GM19438 (cell line): ENCODE data around the gene LBHD2.
"Not testable (repeated sequence)": the region's sequence is repeated elsewhere in the genome, so short reads cannot be mapped to it uniquely, and the experiment has no call there.

Source experiments
- ATAC-seq: cut with Tn5 transposase; IDR thresholded peaks from one replicate; pipeline ENCODE4 v1.9.1; 2021; ENCODE audit warnings: low read depth; ENCODE audit not compliant: unreplicated experiment

Gene LBHD2

DNA sequence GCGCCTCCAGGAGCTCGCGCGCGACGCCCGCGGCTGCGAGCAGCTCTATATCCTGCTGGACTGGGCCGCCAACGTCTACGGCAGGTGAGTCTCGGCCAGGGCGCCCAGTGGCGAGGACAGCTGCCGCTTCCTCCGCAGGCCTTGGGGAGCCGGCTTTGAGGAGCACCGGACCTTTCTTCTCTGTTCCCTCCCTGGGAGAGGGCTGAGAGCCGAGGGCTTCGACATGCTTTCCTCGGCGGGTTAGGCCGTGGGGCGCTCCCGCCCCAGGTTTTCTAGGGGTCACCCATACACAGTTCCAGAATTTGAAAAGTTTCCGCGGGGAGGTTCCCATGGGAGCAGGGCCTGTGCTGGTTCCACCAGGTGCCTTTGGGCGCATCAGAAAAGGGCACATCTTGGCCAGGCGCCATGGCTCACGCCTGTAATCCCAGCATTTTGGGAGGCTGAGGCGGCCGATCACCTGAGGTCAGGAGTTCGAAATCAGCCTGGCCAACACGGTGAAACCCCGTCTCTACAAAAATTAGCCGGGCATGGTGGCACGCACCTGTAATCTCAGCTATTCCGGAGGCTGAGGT, 18.8 kb downstream of the LBHD2 start:
- ATAC-seq = no peak

DNA sequence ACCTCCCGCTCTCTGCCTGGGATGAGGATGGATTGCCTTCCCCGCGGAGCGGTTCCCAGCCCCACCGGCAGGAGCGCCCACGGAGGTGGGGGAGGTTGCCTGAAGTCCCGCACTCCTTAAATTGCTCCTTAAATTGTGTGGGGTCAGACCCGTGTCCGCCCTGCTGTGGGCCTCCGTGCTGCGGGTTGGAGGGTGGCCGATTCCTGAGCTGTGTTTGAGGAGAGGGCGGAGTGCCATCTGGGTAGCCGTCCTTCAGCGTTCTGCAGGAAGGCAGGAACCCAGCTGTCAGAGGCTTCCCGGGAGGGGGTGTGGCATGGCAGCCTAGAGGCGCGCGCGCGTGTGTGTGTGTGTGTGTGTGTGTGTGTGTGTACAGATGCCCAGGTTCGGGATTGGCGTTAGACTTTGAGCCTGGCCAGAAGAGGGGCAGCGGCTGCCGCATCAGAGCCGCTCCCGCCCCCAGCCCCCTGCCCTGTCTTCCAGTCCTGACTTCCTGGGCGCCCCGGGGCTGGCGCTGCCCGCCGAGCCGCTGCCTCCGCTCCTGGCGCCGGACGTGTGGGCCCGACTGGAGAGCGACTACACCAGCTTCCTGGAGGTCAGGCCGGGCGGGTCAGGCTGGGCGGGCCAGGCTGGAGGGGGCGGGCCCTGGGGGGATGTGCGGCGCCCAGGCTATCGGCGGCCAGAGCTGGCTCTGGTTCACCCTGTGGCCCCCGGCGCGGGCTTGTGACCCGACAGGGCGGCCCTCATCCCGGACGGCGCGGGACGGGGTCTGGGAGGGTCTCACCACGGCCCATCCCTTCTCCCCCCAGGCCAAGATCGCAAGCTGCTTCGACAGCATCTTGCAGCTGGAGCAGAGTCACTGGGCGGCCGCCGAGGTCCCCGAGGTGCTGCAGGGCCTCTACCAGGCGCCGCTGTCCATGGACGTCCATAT, 19.7 kb downstream of the LBHD2 start:
- no peak for ATAC-seq

DNA sequence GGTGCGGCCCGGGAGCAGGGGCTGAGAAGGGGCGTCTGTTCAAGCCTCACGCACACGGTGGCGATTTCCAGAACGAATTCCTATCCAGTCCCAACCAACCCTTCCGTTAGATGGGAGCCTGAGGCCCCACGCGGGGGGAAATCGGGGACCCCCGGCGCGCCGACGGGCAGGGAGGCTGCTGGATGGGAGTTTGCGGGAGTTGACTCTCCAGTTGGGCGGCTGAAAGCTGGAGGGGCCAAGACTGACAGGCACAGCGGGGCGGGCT, 20.3 kb downstream of the LBHD2 start:
- ATAC-seq = no peak

- no peak for ATAC-seq
Observed at GRCh38 chr14:103104654-103105452, 20.8 kb downstream of the LBHD2 start.

GRCh38 chr14:103105580-103106150, 21.7 kb downstream of the LBHD2 start:
- ATAC-seq = no peak

DNA sequence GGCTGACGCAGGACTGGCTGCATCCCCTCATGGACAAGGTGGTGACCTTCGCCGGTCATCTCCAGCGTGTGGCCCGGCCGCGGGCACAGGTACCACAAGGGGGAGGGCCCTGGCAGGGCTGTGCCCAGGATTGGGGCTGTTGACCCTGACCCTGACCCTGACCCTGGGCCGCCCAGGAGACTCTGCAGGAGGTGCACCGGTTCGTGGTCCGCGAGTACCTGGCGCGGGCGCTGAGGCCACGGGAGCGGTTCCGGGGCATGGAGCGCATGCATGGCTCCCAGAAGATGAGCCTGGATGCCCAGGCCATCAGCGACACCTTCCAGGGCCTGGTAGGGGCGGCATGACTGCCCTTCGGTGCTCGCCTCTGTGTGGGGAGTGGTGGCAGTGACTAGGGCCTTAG, 23.4 kb downstream of the LBHD2 start:
- ATAC-seq = no peak

DNA sequence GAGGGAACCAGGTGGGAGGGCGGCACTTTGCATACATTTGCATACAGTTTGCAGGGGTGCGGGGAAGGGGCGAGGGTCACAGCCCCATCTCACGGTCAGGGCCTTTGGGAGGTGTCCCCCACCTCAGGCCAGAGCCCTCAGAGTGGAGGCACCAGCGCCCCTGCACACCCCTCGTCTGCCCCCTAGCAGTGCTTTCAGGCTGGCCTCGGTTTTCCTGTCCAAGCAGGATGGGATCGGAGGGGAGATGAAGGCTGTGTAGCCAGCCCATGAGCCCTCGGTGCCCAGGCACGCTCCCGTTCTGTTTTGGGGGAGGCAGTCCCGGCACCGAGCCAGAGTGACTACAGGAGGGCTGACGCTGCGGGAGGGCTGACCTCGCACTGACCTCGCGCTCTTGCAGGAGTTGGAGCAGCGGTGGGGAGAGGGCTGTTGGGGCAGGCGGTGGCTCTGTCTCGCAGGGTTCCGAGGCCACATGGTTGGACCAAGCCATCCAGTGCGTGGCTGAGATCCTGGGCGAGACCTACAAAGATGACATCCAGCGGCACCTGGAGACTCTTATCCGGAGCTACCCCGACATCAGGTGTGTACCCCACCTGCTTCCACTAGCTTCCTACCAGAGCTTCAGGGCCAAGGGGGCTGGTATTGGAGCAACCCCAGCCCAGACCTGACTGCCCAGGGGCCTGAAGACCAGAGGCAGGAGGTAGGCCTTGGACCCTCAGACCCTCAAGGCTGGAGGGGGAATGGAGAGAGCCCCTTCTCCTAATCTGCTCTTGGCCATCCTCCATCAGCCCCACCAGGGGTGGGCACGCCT, 24.1 kb downstream of the LBHD2 start:
- ATAC-seq = no peak

- no peak for ATAC-seq
Observed at GRCh38 chr14:103108749-103109207, 24.8 kb downstream of the LBHD2 start.

DNA sequence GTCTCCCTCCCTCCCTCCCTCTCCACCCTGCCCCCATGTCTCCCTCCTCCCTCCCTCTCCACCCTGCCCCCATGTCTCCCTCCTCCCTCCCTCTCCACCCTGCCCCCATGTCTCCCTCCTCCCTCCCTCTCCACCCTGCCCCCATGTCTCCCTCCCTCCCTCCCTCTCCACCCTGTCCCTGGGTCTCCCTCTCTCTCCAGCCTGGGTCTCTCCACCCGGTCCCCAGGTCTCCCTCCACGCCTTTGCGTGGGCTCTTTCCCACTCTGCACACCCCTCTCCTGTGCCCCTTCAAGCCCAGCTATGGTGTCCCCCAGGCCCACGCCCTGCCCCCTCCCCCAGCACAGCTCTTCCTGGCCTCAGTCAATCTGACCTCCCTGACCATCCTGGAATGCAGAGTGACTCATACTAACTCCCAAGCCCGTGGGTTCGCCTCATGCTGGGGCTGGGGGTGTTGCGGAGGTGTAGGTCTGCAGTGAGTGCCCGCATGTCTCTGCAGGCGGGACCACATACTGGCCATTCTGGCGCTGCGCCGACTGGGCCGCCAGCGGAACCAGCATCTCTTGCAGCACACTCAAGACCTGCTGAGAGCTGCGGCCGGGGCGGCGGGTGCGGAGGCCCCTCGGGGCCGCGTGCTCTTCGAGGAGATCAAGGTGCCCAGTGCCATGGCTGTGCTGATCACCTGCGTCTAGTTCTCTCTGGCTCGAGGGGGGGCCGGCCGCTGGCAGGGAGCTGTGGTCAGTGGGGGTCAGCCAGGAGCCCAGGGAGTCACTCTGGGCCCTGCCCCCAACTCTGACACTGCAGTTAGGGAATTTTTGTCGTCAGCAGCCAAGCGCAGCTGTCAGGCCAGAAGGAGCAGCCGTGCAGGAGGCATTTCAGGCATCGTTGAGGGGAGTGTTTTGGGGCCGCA, 25.8 kb downstream of the LBHD2 start:
- ATAC-seq = no peak

DNA sequence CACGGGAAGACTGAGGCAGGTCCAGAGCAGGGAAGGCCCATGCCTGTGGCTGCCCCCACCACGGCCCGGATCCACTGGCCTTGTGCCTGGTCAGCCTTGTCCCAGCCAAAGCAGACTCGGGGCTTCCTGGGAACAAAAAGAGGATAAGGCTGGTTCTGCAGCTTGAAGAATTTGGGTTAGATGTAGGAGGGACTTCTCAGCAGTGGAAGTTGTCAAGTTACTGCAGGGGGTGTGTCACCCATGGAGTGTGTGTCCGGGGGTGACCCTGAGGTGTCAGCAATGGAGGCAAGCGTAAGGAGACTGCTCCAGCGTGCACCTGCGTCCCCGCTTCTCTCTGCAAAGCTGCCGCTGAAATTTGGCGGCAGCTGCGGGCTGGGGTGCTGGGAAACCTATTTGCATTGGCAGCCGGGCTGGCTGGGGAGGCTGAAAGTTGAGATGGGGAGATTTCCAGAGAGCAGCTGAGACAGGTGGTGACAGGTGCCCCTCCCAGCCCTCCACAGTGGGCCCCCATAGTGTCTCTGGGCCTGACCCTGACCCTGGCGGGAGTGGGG, 26.7 kb downstream of the LBHD2 start:
- peak; percentile 53 for ATAC-seq

DNA sequence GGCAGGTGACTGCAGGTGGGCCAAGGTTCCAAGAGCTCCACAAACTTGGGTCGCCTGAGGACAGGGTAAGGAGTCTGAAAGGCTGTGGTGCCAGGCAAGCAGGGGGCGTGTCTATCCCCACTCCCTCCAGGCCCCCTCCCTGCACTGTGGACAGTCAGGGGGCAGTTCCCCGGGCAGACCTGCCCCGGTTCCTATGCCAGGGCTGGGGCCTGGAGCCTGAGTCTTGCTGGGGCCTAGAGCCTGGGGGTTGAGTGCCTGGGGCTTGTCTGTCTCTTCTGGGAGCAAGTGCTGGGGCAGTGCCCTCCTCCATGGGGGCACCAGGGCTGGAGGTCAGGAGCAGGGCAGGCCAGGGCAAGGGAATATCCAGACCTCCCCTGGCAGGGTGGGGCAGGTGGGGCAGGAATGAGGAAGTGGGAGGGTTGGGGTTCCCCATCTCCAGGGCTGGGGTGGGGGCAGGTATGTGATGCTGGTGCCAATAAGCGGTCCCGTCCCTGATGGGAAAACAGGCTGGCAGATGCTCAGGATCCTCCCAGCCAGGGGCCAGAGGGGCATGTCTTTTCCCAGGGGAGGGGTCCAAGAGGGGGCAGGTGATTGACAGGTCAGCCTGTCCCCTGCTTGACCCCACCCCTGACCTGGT, 27.3 kb downstream of the LBHD2 start:
- no peak for ATAC-seq

DNA sequence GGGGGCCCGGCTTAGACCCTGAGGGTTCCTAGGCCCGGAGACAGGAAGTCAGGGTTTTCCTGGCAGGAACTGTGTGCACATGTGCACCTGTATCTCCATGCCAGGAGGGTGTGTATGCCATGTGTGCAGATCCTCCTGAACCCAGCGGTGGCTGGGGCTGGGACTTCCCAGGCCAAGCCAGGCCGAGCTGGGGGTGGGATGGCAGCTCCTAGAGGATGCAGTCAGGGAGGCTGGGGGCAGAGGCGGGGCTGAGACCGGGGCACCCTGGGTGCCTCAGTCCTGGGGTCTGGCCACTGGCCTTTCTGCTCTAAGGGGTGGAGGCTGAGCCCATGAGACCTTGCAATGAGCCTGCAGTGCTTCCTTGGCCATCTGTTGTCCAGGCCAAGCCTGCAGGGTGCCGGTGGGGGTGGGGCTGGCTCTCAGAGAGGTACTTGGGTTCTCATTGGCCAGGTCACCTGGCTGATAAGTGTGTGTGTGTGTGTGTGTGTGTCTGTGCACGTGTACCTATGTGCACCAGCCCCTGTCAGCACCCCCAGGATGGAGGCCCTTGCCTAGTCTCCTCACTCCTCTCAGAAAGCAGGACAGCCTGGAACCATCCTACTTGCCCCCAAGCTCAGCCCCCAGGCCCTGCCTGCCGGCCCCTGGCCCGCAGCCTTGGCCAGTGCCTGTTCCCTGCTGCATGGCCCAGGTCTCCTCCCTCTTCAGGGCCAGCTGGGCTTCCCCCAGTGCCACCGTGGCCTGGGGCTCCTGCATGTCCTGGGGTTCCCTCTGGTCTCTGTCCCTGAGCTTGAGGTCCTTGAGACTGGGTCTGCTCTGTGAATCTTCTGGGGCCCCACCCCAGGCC, 28.6 kb downstream of the LBHD2 start:
- no peak for ATAC-seq

- ATAC-seq = no peak
Observed at GRCh38 chr14:103113303-103113702, 29.3 kb downstream of the LBHD2 start.

DNA sequence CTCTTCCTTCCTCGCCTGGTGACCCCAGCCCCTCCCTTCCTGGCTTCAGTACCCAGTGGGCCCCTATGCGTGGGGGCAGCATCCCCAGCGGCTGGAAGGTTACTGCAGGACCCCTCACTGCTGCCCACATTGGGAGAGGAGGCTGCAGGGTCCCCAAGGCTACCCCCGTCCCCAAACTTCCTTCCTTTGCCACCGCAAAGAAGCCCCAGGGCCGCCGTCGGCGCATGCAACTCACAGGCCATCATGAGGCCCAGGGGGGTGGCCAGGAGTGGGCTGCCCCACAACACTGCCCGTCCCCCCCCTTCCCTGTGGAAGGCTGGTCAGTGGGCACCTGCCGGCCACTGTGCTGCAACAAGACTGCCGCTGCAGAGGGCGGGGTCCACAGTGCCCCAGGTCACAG, 29.8 kb downstream of the LBHD2 start:
- no peak for ATAC-seq

DNA sequence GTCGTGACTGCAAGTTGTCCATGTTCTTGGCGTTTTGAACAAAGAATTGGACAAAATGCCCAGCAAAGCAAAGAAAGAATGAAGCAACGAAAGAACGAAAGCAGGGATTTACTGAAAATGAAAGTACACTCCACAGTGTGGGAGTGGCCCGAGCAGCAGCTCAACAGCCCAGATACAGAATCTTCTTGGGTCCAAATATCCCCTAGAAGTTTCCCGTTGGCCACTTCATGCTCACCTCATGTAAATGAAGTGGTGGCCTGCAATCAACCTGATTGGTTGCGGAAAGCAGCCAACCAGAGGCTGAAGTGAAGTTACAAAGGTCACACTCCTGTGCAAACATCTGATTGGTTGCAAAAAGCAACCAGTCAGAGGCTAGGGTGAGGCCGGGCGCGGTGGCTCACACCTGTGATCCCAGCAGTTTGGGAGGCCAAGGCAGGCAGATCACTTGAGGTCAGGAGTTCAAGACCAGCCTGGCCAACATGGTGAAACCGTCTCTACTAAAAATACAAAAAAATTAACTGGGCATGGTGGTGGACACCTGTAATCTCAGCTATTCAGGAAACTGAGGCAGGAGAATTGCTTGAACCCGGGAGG, 31.2 kb downstream of the LBHD2 start:
- not testable (repeated sequence) for ATAC-seq

DNA sequence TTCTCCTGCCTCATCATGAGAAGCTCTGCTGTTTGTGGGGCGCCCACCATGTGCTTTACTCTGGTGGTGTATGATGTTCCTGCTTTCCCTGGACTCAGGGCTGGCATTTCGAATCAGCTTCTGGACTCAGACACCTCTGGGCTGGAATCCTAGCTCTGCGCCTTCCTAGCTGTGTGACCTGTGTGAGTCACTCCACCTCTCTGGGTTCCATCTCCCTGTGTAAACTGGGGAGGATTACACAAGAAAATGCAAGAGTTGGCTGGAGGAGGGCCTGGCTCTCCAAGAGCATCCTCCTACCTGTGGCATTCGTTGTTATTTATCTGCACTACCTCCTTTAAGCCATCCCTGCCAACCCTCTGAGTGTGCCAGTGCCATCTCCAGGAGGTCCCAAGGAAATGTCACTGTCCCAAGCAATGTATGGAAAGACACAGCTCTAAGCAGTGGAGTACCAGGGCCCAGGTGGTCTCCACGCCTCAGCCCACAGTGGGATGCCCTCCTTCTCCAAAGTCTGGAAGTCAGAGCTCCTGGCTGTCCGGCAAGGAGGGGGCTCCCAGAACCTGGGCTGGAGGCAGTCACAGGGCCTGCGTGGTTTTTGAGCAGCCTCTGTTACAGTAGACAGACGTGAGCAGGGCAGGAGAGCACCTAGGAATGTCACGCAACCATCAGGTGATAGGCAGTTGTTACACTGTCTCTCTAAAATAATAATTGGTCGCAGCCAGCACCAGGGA, 32.0 kb downstream of the LBHD2 start:
- no peak for ATAC-seq

GRCh38 chr14:103116636-103117035, 32.6 kb downstream of the LBHD2 start:
- ATAC-seq = no peak
